GM13976 (cell line): ENCODE measurements around the gene CCN2.

Experiments
- DNase-seq: peaks from one replicate; pipeline ENCODE4 v3.0.0; 2012; ENCODE audit warnings: low spot score
- in situ Hi-C: fragments of 300-500 bp; cut with MboI; formaldehyde crosslinking; loops from one replicate; pipeline ENCODE4 v1.12.0; 2022; ENCODE audit warnings: low sequenced_read_pairs, mixed read lengths, inconsistent platforms; ENCODE audit not compliant: unreplicated experiment
- TF ChIP-seq, protein P1 (sequence below): IDR thresholded peaks from 2 replicates; pipeline ENCODE4 v1.5.1; 2012; ENCODE audit warnings: borderline replicate concordance, mild to moderate bottlenecking; ENCODE audit not compliant: insufficient read depth; ENCODE audit errors: extremely low read depth, missing control alignments, control extremely low read depth

The CCN2 gene

GRCh38 chr6:131946404-131946991, 4.7 kb downstream of the CCN2 start:
- in situ Hi-C loops = no loop called here
- DNase-seq = no peak
- TF ChIP-seq, protein P1, sequence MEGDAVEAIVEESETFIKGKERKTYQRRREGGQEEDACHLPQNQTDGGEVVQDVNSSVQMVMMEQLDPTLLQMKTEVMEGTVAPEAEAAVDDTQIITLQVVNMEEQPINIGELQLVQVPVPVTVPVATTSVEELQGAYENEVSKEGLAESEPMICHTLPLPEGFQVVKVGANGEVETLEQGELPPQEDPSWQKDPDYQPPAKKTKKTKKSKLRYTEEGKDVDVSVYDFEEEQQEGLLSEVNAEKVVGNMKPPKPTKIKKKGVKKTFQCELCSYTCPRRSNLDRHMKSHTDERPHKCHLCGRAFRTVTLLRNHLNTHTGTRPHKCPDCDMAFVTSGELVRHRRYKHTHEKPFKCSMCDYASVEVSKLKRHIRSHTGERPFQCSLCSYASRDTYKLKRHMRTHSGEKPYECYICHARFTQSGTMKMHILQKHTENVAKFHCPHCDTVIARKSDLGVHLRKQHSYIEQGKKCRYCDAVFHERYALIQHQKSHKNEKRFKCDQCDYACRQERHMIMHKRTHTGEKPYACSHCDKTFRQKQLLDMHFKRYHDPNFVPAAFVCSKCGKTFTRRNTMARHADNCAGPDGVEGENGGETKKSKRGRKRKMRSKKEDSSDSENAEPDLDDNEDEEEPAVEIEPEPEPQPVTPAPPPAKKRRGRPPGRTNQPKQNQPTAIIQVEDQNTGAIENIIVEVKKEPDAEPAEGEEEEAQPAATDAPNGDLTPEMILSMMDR = no peak

DNA sequence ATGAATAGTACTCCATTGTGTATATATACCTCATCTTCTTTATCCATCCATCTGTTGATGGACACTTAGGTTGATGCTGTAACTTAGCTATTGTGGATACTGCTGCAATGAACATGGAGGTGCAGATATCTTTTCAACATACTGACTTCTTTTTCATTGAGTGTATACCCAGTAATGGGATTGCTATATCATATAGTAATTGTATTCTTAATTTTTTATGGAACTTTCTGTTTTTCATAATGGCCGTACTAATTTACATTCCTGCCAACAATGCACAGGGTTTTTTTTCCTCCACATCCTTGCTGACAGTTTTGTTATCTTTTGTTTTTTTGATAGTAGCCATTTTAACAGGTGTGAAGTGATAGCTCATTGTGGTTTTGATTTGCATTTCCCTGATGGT, 5.2 kb downstream of the CCN2 start:
- in situ Hi-C loops = no loop called here
- no peak for DNase-seq
- TF ChIP-seq, protein P1 = no peak

GRCh38 chr6:131937703-131938631, 13.2 kb downstream of the CCN2 start:
- in situ Hi-C loops = no loop called here
- TF ChIP-seq, protein P1 = no peak
- no peak for DNase-seq

GRCh38 chr6:131937226-131937625, 13.9 kb downstream of the CCN2 start:
- in situ Hi-C loops = no loop called here
- TF ChIP-seq, protein P1 = no peak
- no peak for DNase-seq

GRCh38 chr6:131936156-131936555, 15.0 kb downstream of the CCN2 start:
- no peak for DNase-seq
- TF ChIP-seq, protein P1 = no peak
- in situ Hi-C loops = no loop called here

DNA sequence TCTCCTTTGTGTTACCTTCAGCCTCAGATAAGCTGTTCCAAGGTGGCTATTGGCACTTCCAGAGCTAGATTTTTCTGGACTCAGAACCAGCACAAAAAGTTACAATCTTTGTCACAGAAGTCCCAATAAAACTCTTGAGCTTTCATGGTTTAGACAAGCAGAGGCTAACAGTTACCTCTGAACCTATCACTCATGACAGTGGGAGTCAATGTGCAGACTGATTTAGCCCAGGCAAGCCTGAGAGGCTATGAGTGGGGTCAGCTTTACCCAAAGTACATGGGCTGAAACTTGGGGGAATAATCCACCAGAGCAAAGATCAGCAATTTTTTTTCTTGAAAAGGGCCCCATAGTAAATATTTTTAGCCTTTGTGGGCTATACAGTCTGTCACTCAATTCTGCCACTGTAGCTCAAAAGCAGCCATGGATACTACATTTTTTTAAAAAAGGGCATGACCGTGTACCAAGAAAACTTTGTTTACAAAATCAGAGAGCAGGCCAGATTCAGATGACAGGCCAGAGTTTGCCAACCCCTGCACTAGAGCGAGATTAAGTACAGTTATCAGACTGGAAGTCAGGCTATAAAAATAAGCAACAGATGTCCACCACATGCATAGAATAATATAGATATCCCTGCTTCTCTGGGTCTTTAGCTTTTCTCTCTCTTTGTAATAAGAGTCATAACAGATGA, 20.0 kb downstream of the CCN2 start:
- in situ Hi-C loops = no loop called here

More for the DNA sequence above, 20.0 kb downstream of the CCN2 start:
- no peak for DNase-seq
- TF ChIP-seq, protein P1 = no peak
